Measurements from ENCODE around the gene MYO15B. TPM values are rescaled to one million over a fixed set of nuclear protein-coding genes. Genes with fewer than 3 reads are reported as not detected.

Gene MYO15B
- total and polyA plus RNA-seq, 2 donors (not counting 1 experiment from before 2014, with no cell fraction given): 0.49 to 14.4 TPM

DNA sequence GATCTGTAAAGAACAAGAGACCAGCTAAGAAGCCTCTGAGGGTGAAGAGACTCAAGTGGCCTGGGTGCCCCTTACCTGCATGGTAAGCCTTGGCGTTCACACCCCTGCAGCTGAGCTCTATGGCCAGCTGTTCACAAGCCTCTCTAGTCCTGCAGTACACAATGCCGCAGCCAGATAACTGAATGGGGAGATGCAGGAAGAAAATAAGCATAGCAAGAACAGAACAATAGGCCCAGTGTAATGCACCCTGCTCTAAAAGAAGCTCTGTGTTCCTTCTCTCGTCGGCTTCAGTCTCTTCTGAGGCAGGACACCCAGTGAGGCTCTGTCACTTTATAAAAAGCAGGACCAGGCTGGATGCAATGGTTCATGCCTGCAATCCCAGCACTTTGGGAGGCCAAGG lies 73.9 kb downstream of the MYO15B start:
- TF ChIP-seq EZH2 (IDR thresholded peaks at IDR 0.05; ENCODE audit: low read length, missing control alignments): no peak
- TF ChIP-seq, protein P1, sequence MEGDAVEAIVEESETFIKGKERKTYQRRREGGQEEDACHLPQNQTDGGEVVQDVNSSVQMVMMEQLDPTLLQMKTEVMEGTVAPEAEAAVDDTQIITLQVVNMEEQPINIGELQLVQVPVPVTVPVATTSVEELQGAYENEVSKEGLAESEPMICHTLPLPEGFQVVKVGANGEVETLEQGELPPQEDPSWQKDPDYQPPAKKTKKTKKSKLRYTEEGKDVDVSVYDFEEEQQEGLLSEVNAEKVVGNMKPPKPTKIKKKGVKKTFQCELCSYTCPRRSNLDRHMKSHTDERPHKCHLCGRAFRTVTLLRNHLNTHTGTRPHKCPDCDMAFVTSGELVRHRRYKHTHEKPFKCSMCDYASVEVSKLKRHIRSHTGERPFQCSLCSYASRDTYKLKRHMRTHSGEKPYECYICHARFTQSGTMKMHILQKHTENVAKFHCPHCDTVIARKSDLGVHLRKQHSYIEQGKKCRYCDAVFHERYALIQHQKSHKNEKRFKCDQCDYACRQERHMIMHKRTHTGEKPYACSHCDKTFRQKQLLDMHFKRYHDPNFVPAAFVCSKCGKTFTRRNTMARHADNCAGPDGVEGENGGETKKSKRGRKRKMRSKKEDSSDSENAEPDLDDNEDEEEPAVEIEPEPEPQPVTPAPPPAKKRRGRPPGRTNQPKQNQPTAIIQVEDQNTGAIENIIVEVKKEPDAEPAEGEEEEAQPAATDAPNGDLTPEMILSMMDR (conservative IDR thresholded peaks at IDR 0.05 in 1 of 2, IDR thresholded peaks at IDR 0.05 in 1 of 2; ENCODE audit: low read depth in 1 of 2, low read length in 2 of 2): no peak
- Histone ChIP-seq H3K27ac (ENCODE audit: insufficient read depth, low read length) (no peak overlapping the region), H3K79me2 (ENCODE audit: control insufficient read depth, insufficient read depth, low read length) (peaks cover 6% of the 10 kb centered on the region), H2AFZ (ENCODE audit: low read length) (no peak overlapping the region), H3K4me1 (ENCODE audit: control insufficient read depth, extremely low read depth, insufficient read depth, low read length) (peaks cover 4% of the 10 kb centered on the region), H3K27me3 (ENCODE audit: control insufficient read depth, insufficient read depth, low read length) (no peaks in the 10 kb centered on the region), H3K9ac (ENCODE audit: insufficient read depth, low read length) (no peak overlapping the region), H3K4me3 (replicated peaks in 1 of 4; ENCODE audit: control extremely low read depth in 1 of 4, insufficient read depth in 1 of 4, low read depth in 3 of 4, low read length in 4 of 4) (no peak overlapping the region), H3K9me3 (ENCODE audit: control insufficient read depth, insufficient read depth, low read depth, low read length) (no peaks in the 10 kb centered on the region), H4K20me1 (ENCODE audit: control insufficient read depth, extremely low read depth, insufficient read depth, low read length) (no peaks in the 10 kb centered on the region), H3K36me3 (ENCODE audit: control insufficient read depth, insufficient read depth, low read length) (peaks cover 13% of the 10 kb centered on the region), H3K4me2 (ENCODE audit: extremely low read depth, insufficient read depth, low read length) (no peak overlapping the region)
- DNase-seq (ENCODE audit: low read depth in 2 of 2): no peak

- no peak overlapping the region for H3K27ac ChIP-seq (ENCODE audit: insufficient read depth, low read length)
- H3K4me1 ChIP-seq (ENCODE audit: control insufficient read depth, extremely low read depth, insufficient read depth, low read length): peaks cover 4% of the 10 kb centered on the region
- H3K36me3 ChIP-seq (ENCODE audit: control insufficient read depth, insufficient read depth, low read length): peaks cover 13% of the 10 kb centered on the region
- H3K79me2 ChIP-seq (ENCODE audit: control insufficient read depth, insufficient read depth, low read length): peaks cover 14% of the 10 kb centered on the region
- no peaks in the 10 kb centered on the region for H4K20me1 ChIP-seq (ENCODE audit: control insufficient read depth, extremely low read depth, insufficient read depth, low read length)
- no peak overlapping the region for H3K4me3 ChIP-seq (replicated peaks in 1 of 4; ENCODE audit: control extremely low read depth in 1 of 4, insufficient read depth in 1 of 4, low read depth in 3 of 4, low read length in 4 of 4)
- H3K4me2 ChIP-seq (ENCODE audit: extremely low read depth, insufficient read depth, low read length): no peak overlapping the region
- DNase-seq (ENCODE audit: low read depth in 2 of 2): no peak
- no peak overlapping the region for H2AFZ ChIP-seq (ENCODE audit: low read length)
- no peak overlapping the region for H3K9ac ChIP-seq (ENCODE audit: insufficient read depth, low read length)
- no peaks in the 10 kb centered on the region for H3K27me3 ChIP-seq (ENCODE audit: control insufficient read depth, insufficient read depth, low read length)
- TF ChIP-seq, protein P1 (conservative IDR thresholded peaks at IDR 0.05 in 1 of 2, IDR thresholded peaks at IDR 0.05 in 1 of 2; ENCODE audit: low read depth in 1 of 2, low read length in 2 of 2): no peak
- no peak for TF ChIP-seq EZH2 (IDR thresholded peaks at IDR 0.05; ENCODE audit: low read length, missing control alignments)
- no peaks in the 10 kb centered on the region for H3K9me3 ChIP-seq (ENCODE audit: control insufficient read depth, insufficient read depth, low read depth, low read length)
Measured at GRCh38 chr17:75662511-75662910, 74.9 kb downstream of the MYO15B start.

DNA sequence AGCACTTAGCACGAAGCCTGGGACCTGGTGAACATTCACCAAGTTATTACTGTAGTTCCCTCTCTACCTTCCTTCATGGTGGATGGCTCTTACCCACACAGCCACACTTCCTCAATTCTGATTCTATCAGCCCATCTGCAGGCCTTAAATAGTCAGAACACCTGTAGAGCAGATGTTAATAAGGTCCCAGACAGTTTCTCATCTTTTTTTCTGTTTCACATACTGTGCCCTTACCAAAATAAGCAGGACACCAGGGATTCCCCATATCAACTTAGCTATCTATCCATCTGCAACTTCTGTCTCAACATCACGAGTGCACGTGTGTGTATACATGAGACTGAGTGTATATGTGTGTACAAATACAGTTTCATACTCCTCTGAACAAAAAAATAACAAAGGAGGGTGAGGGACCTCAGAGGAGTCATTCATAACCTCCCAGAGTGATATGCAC lies 76.5 kb downstream of the MYO15B start:
- H3K36me3 ChIP-seq (ENCODE audit: control insufficient read depth, insufficient read depth, low read length): peaks cover 11% of the 10 kb centered on the region
- no peak overlapping the region for H3K27ac ChIP-seq (ENCODE audit: insufficient read depth, low read length)
- TF ChIP-seq, protein P1 (conservative IDR thresholded peaks at IDR 0.05 in 1 of 2, IDR thresholded peaks at IDR 0.05 in 1 of 2; ENCODE audit: low read depth in 1 of 2, low read length in 2 of 2): no peak
- DNase-seq (ENCODE audit: low read depth in 2 of 2): no peak
- peaks cover 8% of the 10 kb centered on the region for H3K4me1 ChIP-seq (ENCODE audit: control insufficient read depth, extremely low read depth, insufficient read depth, low read length)
- no peak overlapping the region for H3K9ac ChIP-seq (ENCODE audit: insufficient read depth, low read length)
- no peak overlapping the region for H3K4me3 ChIP-seq (replicated peaks in 1 of 4; ENCODE audit: control extremely low read depth in 1 of 4, insufficient read depth in 1 of 4, low read depth in 3 of 4, low read length in 4 of 4)
- no peaks in the 10 kb centered on the region for H4K20me1 ChIP-seq (ENCODE audit: control insufficient read depth, extremely low read depth, insufficient read depth, low read length)
- peaks cover 30% of the 10 kb centered on the region for H3K79me2 ChIP-seq (ENCODE audit: control insufficient read depth, insufficient read depth, low read length)
- no peaks in the 10 kb centered on the region for H3K9me3 ChIP-seq (ENCODE audit: control insufficient read depth, insufficient read depth, low read depth, low read length)
- no peak overlapping the region for H3K4me2 ChIP-seq (ENCODE audit: extremely low read depth, insufficient read depth, low read length)
- no peak overlapping the region for H2AFZ ChIP-seq (ENCODE audit: low read length)
- no peaks in the 10 kb centered on the region for H3K27me3 ChIP-seq (ENCODE audit: control insufficient read depth, insufficient read depth, low read length)
